Tibial artery (tissue), 4 donors: Measurements from ENCODE around the gene ZFP1.
A peak's percentile ranks its signal among the peaks of the same experiment; 100 is the strongest.

Source experiments
- DNase-seq, 2 donors: peaks; one replicate each; pipeline ENCODE4 v3.0.0-alpha.2; 2019
- H3K27ac ChIP-seq, 2 donors: fragments of 200-600 bp; sonication (generic) in 1 of 2; 1 replicate in 1 of 2; 2 replicates in 1 of 2; pipeline ENCODE4 v1.5.1; 2018 to 2019; ENCODE audit warnings: mild to moderate bottlenecking in 1 of 2
- H3K27me3 ChIP-seq, 2 donors: fragments of 200-600 bp; sonication (generic) in 1 of 2; one replicate each; pipeline versions ENCODE4 v1.5.1 to v1.6.0; 2016 to 2019
- H3K36me3 ChIP-seq, 3 donors: fragments of 200-600 bp; sonication (generic) in 2 of 3; one replicate each; pipeline ENCODE4 v1.5.1; 2016 to 2019; ENCODE audit warnings: mild to moderate bottlenecking in 2 of 3
- H3K4me1 ChIP-seq, 4 donors: fragments of 200-600 bp; sonication (generic) in 2 of 4; 1 replicate in 3 of 4; 2 replicates in 1 of 4; pipeline ENCODE4 v1.5.1; 2016 to 2019
- H3K4me3 ChIP-seq, 2 donors: fragments of 200-600 bp; sonication (generic) in 1 of 2; 1 replicate in 1 of 2; 2 replicates in 1 of 2; pipeline ENCODE4 v1.5.1; 2018 to 2019; ENCODE audit warnings: mild to moderate bottlenecking in 2 of 2
- H3K9me3 ChIP-seq, 3 donors: fragments of 200-600 bp; sonication (generic) in 1 of 3; one replicate each; pipeline ENCODE4 v1.5.1; 2016 to 2019
- CTCF ChIP-seq, 2 experiments: fragments of 200-600 bp in 1 of 2; fragments of 450-650 bp in 1 of 2; IDR thresholded peaks; one replicate each; pipeline ENCODE4 v1.5.1; 2017 to 2019; ENCODE audit warnings: antibody characterized with exemption in 2 of 2, mild to moderate bottlenecking in 1 of 2, moderate library complexity in 1 of 2
- intact Hi-C: fragments of 100-400 bp; cut with DNase I; formaldehyde crosslinking; loops from one replicate; pipeline ENCODE4 v1.15.0; 2023; ENCODE audit warnings: low total_unique reads

Gene ZFP1

GRCh38 chr16:75114946-75115825 is 33.1 kb upstream of the ZFP1 start:
- Histone ChIP-seq H3K27me3 (no peaks in the 10 kb centered on the region), H3K4me3 (peak overlapping the region; percentile 62 to 65), H3K9me3 (no peaks in the 10 kb centered on the region), H3K27ac (peak overlapping the region in 1 of 2 donors; percentile 77), H3K4me1 (peaks cover 0 to 37% (median 31%) of the 10 kb centered on the region in 4 donors), H3K36me3 (peaks cover 0 to 17% (median 5%) of the 10 kb centered on the region in 3 donors)
- peak in 1 of 2 donors; percentile 58 for DNase-seq
- intact Hi-C loops, result no loop called here
- no peak for TF ChIP-seq CTCF (IDR thresholded peaks at IDR 0.05)

- intact Hi-C loops, result no loop called here
- H3K4me1 ChIP-seq, result peaks cover 0 to 26% (median 20%) of the 10 kb centered on the region in 4 donors
These were observed 32.0 kb upstream of the ZFP1 start, which contains the start of gene LDHD for GRCh38 chr16:75116081-75116910. LDHD (minus strand) TSS chr16:75116780; CDS start chr16:75116720, 60 bp downstream.

GRCh38 chr16:75116911-75117245 is 31.4 kb upstream of the ZFP1 start:
- intact Hi-C loops, result no loop called here
- peak overlapping the region; percentile 62 to 65 for H3K4me3 ChIP-seq
- peak overlapping the region; percentile 69 to 77 for H3K27ac ChIP-seq
- TF ChIP-seq CTCF (IDR thresholded peaks at IDR 0.05), result no peak
- H3K27me3 ChIP-seq, result no peaks in the 10 kb centered on the region
- peaks cover 0 to 21% (median 16%) of the 10 kb centered on the region in 4 donors for H3K4me1 ChIP-seq
- H3K36me3 ChIP-seq, result peaks cover 0 to 17% (median 5%) of the 10 kb centered on the region in 3 donors
- no peak for DNase-seq
- H3K9me3 ChIP-seq, result peaks cover 0 to 9% (median 1%) of the 10 kb centered on the region in 3 donors

More at GRCh38 chr16:75116081-75116910, 32.0 kb upstream of the ZFP1 start, which contains the start of gene LDHD:
- DNase-seq, result peak; percentile 90 to 94
- Histone ChIP-seq H3K27ac (peak within 1 kb of the TSS; percentile 69 to 77), H3K9me3 (peaks cover 0 to 4% (median 0%) of the 10 kb centered on the region in 3 donors), H3K36me3 (peaks cover 0 to 17% (median 5%) of the 10 kb centered on the region in 3 donors), H3K27me3 (no peaks in the 10 kb centered on the region), H3K4me3 (peak within 1 kb of the TSS; percentile 62 to 65)
- no peak for TF ChIP-seq CTCF (IDR thresholded peaks at IDR 0.05)

- DNase-seq, result no peak
- TF ChIP-seq CTCF (IDR thresholded peaks at IDR 0.05), result no peak
- Histone ChIP-seq H3K4me1 (peaks cover 0 to 21% (median 16%) of the 10 kb centered on the region in 4 donors), H3K36me3 (peaks cover 0 to 6% (median 5%) of the 10 kb centered on the region in 3 donors), H3K27me3 (no peaks in the 10 kb centered on the region), H3K27ac (no peak overlapping the region), H3K9me3 (peaks cover 0 to 19% (median 7%) of the 10 kb centered on the region in 3 donors), H3K4me3 (no peak overlapping the region)
- intact Hi-C loops, result no loop called here
These were observed 29.3 kb upstream of the ZFP1 start for GRCh38 chr16:75118943-75119539.

GRCh38 chr16:75120253-75120652 is 28.1 kb upstream of the ZFP1 start:
- DNase-seq, result no peak
- Histone ChIP-seq H3K9me3 (peaks cover 0 to 19% (median 7%) of the 10 kb centered on the region in 3 donors), H3K27me3 (no peaks in the 10 kb centered on the region), H3K4me1 (peaks cover 0 to 16% (median 12%) of the 10 kb centered on the region in 4 donors), H3K27ac (no peak overlapping the region), H3K36me3 (no peaks in the 10 kb centered on the region), H3K4me3 (no peak overlapping the region)
- intact Hi-C loops, result no loop called here
- no peak for TF ChIP-seq CTCF (IDR thresholded peaks at IDR 0.05)
